Right lobe of liver (tissue), 4 donors: ENCODE data around the gene MIOS.

Experiments
- POLR2A ChIP-seq: fragments of 450-650 bp; IDR thresholded peaks from one replicate; pipeline ENCODE4 v1.6.1; 2017; ENCODE audit warnings: antibody characterized with exemption, mild to moderate bottlenecking
- TF ChIP-seq, protein P1 (sequence below), 4 donors: fragments of 200-600 bp in 3 of 4; fragments of 450-650 bp in 1 of 4; IDR thresholded peaks; one replicate each; pipeline versions ENCODE4 v1.5.1 to v1.8.0; 2016 to 2022; ENCODE audit warnings: antibody characterized with exemption in 4 of 4, mild to moderate bottlenecking in 2 of 4
- donor health status: DM: no; HTN: no; CAD: no.
- donor health status: DM: no; HTN: no; CAD: no.
- donor health status: DM: no; HTN: yes; CAD: no.

DNA sequence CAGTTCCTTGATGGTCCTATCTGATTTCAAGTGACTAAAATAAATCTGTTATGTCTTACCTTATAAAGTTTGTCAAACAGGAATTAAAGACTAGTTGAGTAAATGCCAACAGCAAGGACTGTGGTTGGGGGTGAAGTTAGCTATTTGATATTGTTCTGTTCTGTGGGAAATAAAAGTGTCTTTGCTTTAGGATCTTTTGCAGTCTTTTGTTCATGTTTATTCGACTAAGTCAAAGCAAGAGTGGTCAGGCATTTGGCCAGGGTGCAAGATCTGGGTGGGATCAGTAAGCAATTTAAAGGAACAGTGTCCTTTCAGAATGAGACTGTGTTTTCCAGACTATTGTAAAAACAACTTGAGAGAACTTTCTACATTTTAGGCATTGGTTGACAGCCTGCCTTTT is 31.0 kb upstream of the MIOS start, which contains the start of gene COL28A1:
- TF ChIP-seq, protein P1, sequence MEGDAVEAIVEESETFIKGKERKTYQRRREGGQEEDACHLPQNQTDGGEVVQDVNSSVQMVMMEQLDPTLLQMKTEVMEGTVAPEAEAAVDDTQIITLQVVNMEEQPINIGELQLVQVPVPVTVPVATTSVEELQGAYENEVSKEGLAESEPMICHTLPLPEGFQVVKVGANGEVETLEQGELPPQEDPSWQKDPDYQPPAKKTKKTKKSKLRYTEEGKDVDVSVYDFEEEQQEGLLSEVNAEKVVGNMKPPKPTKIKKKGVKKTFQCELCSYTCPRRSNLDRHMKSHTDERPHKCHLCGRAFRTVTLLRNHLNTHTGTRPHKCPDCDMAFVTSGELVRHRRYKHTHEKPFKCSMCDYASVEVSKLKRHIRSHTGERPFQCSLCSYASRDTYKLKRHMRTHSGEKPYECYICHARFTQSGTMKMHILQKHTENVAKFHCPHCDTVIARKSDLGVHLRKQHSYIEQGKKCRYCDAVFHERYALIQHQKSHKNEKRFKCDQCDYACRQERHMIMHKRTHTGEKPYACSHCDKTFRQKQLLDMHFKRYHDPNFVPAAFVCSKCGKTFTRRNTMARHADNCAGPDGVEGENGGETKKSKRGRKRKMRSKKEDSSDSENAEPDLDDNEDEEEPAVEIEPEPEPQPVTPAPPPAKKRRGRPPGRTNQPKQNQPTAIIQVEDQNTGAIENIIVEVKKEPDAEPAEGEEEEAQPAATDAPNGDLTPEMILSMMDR (IDR thresholded peaks at IDR 0.05): no peak
- TF ChIP-seq POLR2A: no peak
